T-cell (primary cell): ENCODE data around the gene MICAL2. TPM values are rescaled to one million over a fixed set of nuclear protein-coding genes. Genes with fewer than 3 reads are reported as not detected.

Source experiments
- ATAC-seq, 4 experiments: fragments of 200-7000 bp in 3 of 4; fragments of 150-1000 bp in 1 of 4; cut with Tn5 transposase; replicated peaks in 1 of 4; 1 replicate in 3 of 4; 2 replicates in 1 of 4; pipeline ENCODE4 v1.10.0; 2021; ENCODE audit warnings: moderate library complexity in 3 of 4, mild to moderate bottlenecking in 2 of 4, moderate number of reproducible peaks in 1 of 4
- CTCF ChIA-PET, 2 donors: fragments of 300-600 bp; sonication (Branson Sonifier 250); formaldehyde crosslinking; loops; one replicate each; lab custom pipeline; 2022; ENCODE audit warnings: antibody characterized with exemption in 2 of 2; lab: Charles Lee
- POLR2A ChIA-PET, 2 donors: fragments of 300-600 bp; sonication (Branson Sonifier 250); formaldehyde crosslinking; loops; one replicate each; lab custom pipeline; 2022; ENCODE audit warnings: antibody characterized with exemption in 2 of 2; lab: Charles Lee
- DNase-seq, 35 experiments: peaks; one replicate each; pipeline versions ENCODE4 v3.0.0 to v3.0.0-alpha.2; 2013 to 2023
- H3K27ac ChIP-seq: one replicate; pipeline ENCODE4 v1.5.1; 2013; ENCODE audit warnings: low read length
- H3K27me3 ChIP-seq, 2 experiments: replicated peaks in 1 of 2; 1 replicate in 1 of 2; 2 replicates in 1 of 2; pipeline versions ENCODE4 v1.6.1 to v1.7.0; 2013; ENCODE audit warnings: low read length in 1 of 2, mixed read lengths in 1 of 2; ENCODE audit not compliant: control insufficient read depth in 2 of 2, insufficient read depth in 2 of 2; ENCODE audit errors: extremely low read depth in 1 of 2
- H3K36me3 ChIP-seq, 2 donors: 1 replicate in 1 of 2; 2 replicates in 1 of 2; pipeline versions ENCODE4 v1.6.1 to v1.7.0; 2013; ENCODE audit warnings: low read length in 1 of 2; ENCODE audit not compliant: control insufficient read depth in 2 of 2, insufficient read depth in 1 of 2; ENCODE audit errors: extremely low read depth in 1 of 2
- H3K4me1 ChIP-seq, 2 experiments: 1 replicate in 1 of 2; 2 replicates in 1 of 2; pipeline versions ENCODE4 v1.6.1 to v1.7.0; 2013; ENCODE audit warnings: low read length in 2 of 2, mixed read lengths in 1 of 2; ENCODE audit not compliant: insufficient read depth in 2 of 2, control insufficient read depth in 1 of 2; ENCODE audit errors: extremely low read depth in 1 of 2
- H3K4me3 ChIP-seq, 2 donors: 1 replicate in 1 of 2; 2 replicates in 1 of 2; pipeline versions ENCODE4 v1.5.1 to v1.7.0; 2013; ENCODE audit warnings: mild to moderate bottlenecking in 2 of 2, low read length in 1 of 2, moderate library complexity in 1 of 2; ENCODE audit not compliant: control insufficient read depth in 1 of 2; ENCODE audit errors: extremely low read depth in 1 of 2
- H3K9me3 ChIP-seq: 2 replicates; pipeline ENCODE4 v1.7.0; 2013
- H3K27ac Mint-ChIP-seq, 2 donors: one replicate each; pipeline ENCODE4 v1.8.0; 2020 to 2021; ENCODE audit warnings: mild to moderate bottlenecking in 2 of 2, mixed read lengths in 2 of 2
- H3K27me3 Mint-ChIP-seq, 2 donors: one replicate each; pipeline ENCODE4 v1.8.0; 2021 to 2022; ENCODE audit warnings: mixed read lengths in 2 of 2
- H3K36me3 Mint-ChIP-seq: one replicate; pipeline ENCODE4 v1.8.0; 2021; ENCODE audit warnings: mixed read lengths
- H3K4me1 Mint-ChIP-seq, 3 donors: one replicate each; pipeline ENCODE4 v1.8.0; 2020 to 2022; ENCODE audit warnings: mixed read lengths in 3 of 3, mild to moderate bottlenecking in 1 of 3
- H3K4me3 Mint-ChIP-seq, 3 donors: one replicate each; pipeline ENCODE4 v1.8.0; 2020 to 2022; ENCODE audit warnings: mild to moderate bottlenecking in 3 of 3, mixed read lengths in 3 of 3, moderate library complexity in 3 of 3
- H3K9me3 Mint-ChIP-seq, 3 donors: one replicate each; pipeline ENCODE4 v1.8.0; 2020 to 2022; ENCODE audit warnings: mixed read lengths in 3 of 3
- WGBS: methylation state at CpG from one replicate; pipeline ENCODE4 v1.1.5; 2013; ENCODE audit warnings: missing lambda C conversion rate; ENCODE audit not compliant: insufficient coverage; 5-methylcytosine and 5-hydroxymethylcytosine counted together
- total RNA-seq, 35 experiments: library from RNA in 6 of 35; stranded (reverse) in 6 of 35; fragments of 120-200 nt in 1 of 35; gene quantifications; one replicate each; pipeline versions ENCODE4 v1.2.1 to v1.2.4 and lab custom pipeline; 2013 to 2026

MICAL2 gene
- total RNA-seq, 5 donors from 2014 or later (not counting 1 experiment from before 2014, with no cell fraction given) = 13.7 to 38.7 (median 22.9) TPM

GRCh38 chr11:12169822-12170221, 59.4 kb downstream of the MICAL2 start:
- H3K4me1 Mint-ChIP-seq = peaks cover 6 to 20% (median 10%) of the 10 kb centered on the region in 3 donors
- Histone ChIP-seq H3K4me3 (no peak overlapping the region), H3K36me3 (no peaks in the 10 kb centered on the region), H3K9me3 (no peaks in the 10 kb centered on the region), H3K27ac (no peak overlapping the region), H3K27me3 (no peaks in the 10 kb centered on the region), H3K4me1 (no peaks in the 10 kb centered on the region)
- no peaks in the 10 kb centered on the region for H3K9me3 Mint-ChIP-seq
- CTCF ChIA-PET = no interaction called here
- no peaks in the 10 kb centered on the region for H3K36me3 Mint-ChIP-seq
- POLR2A ChIA-PET = no interaction called here
- DNase-seq = no peak
- ATAC-seq = no peak
- WGBS = 80% methylated on average over 1 of the region's 3 CpGs
- no peak overlapping the region for H3K27ac Mint-ChIP-seq
- H3K27me3 Mint-ChIP-seq = no peaks in the 10 kb centered on the region
- H3K4me3 Mint-ChIP-seq = no peak overlapping the region

GRCh38 chr11:12170501-12170900, 60.1 kb downstream of the MICAL2 start:
- Histone ChIP-seq H3K27me3 (no peaks in the 10 kb centered on the region), H3K4me1 (peaks cover 0 to under 1% of the 10 kb centered on the region in 2 experiments), H3K36me3 (no peaks in the 10 kb centered on the region), H3K4me3 (no peak overlapping the region), H3K27ac (no peak overlapping the region), H3K9me3 (no peaks in the 10 kb centered on the region)
- Mint-ChIP-seq H3K27ac (no peak overlapping the region), H3K4me3 (no peak overlapping the region), H3K36me3 (no peaks in the 10 kb centered on the region), H3K4me1 (peaks cover 10 to 24% (median 12%) of the 10 kb centered on the region in 3 donors), H3K27me3 (no peaks in the 10 kb centered on the region), H3K9me3 (no peaks in the 10 kb centered on the region)
- ATAC-seq (no peak), DNase-seq (no peak)
- WGBS = 93% methylated on average over 3 of the region's 3 CpGs
- ChIA-PET POLR2A (interaction anchor here in 1 of 2 donors (0.5 kb wide), 1 partner anchor 90 kb away, joined by 4 read pairs; no protein-coding TSS in a partner anchor), CTCF (no interaction called here)

GRCh38 chr11:12170984-12171383, 60.6 kb downstream of the MICAL2 start:
- DNase-seq (no peak), ATAC-seq (no peak)
- Histone ChIP-seq H3K4me3 (no peak overlapping the region), H3K27me3 (no peaks in the 10 kb centered on the region), H3K27ac (no peak overlapping the region), H3K9me3 (no peaks in the 10 kb centered on the region), H3K36me3 (no peaks in the 10 kb centered on the region), H3K4me1 (peaks cover 0 to 5% of the 10 kb centered on the region in 2 experiments)
- ChIA-PET POLR2A (interaction anchor here in 1 of 2 donors (0.5 kb wide), 1 partner anchor 91 kb away, joined by 4 read pairs; no protein-coding TSS in a partner anchor), CTCF (no interaction called here)
- Mint-ChIP-seq H3K4me1 (peaks cover 15 to 29% (median 17%) of the 10 kb centered on the region in 3 donors), H3K27me3 (no peaks in the 10 kb centered on the region), H3K27ac (no peak overlapping the region), H3K36me3 (no peaks in the 10 kb centered on the region), H3K4me3 (no peak overlapping the region), H3K9me3 (no peaks in the 10 kb centered on the region)
- WGBS = no CpG with 5 or more reads among the region's 5 CpGs

- CTCF ChIA-PET = no interaction called here
- H3K36me3 ChIP-seq = no peaks in the 10 kb centered on the region
Measured at GRCh38 chr11:12171921-12172320, 61.5 kb downstream of the MICAL2 start.

GRCh38 chr11:12172493-12173013, 62.2 kb downstream of the MICAL2 start:
- H3K4me3 ChIP-seq = no peak overlapping the region
- no peak overlapping the region for H3K27ac Mint-ChIP-seq
- H3K36me3 ChIP-seq = no peaks in the 10 kb centered on the region
- WGBS = 94% methylated on average over 2 of the region's 3 CpGs
- no peaks in the 10 kb centered on the region for H3K9me3 Mint-ChIP-seq
- ChIA-PET POLR2A (no interaction called here), CTCF (no interaction called here)
- H3K27me3 ChIP-seq = no peaks in the 10 kb centered on the region
- H3K4me3 Mint-ChIP-seq = no peak overlapping the region
- no peaks in the 10 kb centered on the region for H3K9me3 ChIP-seq
- peaks cover 19 to 25% (median 22%) of the 10 kb centered on the region in 3 donors for H3K4me1 Mint-ChIP-seq
- ATAC-seq (no peak), DNase-seq (no peak)
- H3K4me1 ChIP-seq = peaks cover 0 to 6% of the 10 kb centered on the region in 2 experiments
- H3K27ac ChIP-seq = no peak overlapping the region
- H3K36me3 Mint-ChIP-seq = no peaks in the 10 kb centered on the region
- no peaks in the 10 kb centered on the region for H3K27me3 Mint-ChIP-seq

More at GRCh38 chr11:12171921-12172320, 61.5 kb downstream of the MICAL2 start:
- DNase-seq (no peak), ATAC-seq (no peak)
- peaks cover 22 to 32% (median 23%) of the 10 kb centered on the region in 3 donors for H3K4me1 Mint-ChIP-seq
- H3K27me3 Mint-ChIP-seq = no peaks in the 10 kb centered on the region
- peaks cover 0 to 6% of the 10 kb centered on the region in 2 experiments for H3K4me1 ChIP-seq
- 100% methylated on average over 2 of the region's 3 CpGs for WGBS
- POLR2A ChIA-PET = no interaction called here
- H3K9me3 ChIP-seq = no peaks in the 10 kb centered on the region
- no peaks in the 10 kb centered on the region for H3K36me3 Mint-ChIP-seq
- H3K27me3 ChIP-seq = no peaks in the 10 kb centered on the region
- no peak overlapping the region for H3K4me3 Mint-ChIP-seq
- H3K4me3 ChIP-seq = no peak overlapping the region
- H3K27ac Mint-ChIP-seq = no peak overlapping the region
- no peak overlapping the region for H3K27ac ChIP-seq
- H3K9me3 Mint-ChIP-seq = no peaks in the 10 kb centered on the region

GRCh38 chr11:12173111-12173510, 62.7 kb downstream of the MICAL2 start:
- Histone ChIP-seq H3K27ac (no peak overlapping the region), H3K9me3 (no peaks in the 10 kb centered on the region), H3K27me3 (no peaks in the 10 kb centered on the region), H3K36me3 (no peaks in the 10 kb centered on the region), H3K4me3 (no peak overlapping the region), H3K4me1 (peaks cover 0 to 6% of the 10 kb centered on the region in 2 experiments)
- CTCF ChIA-PET = no interaction called here
- no peaks in the 10 kb centered on the region for H3K27me3 Mint-ChIP-seq
- H3K9me3 Mint-ChIP-seq = no peaks in the 10 kb centered on the region
- H3K27ac Mint-ChIP-seq = no peak overlapping the region
- H3K36me3 Mint-ChIP-seq = no peaks in the 10 kb centered on the region
- no peak overlapping the region for H3K4me3 Mint-ChIP-seq
- DNase-seq (no peak), ATAC-seq (no peak)
- POLR2A ChIA-PET = no interaction called here
- 96% methylated on average over 3 of the region's 4 CpGs for WGBS
- peaks cover 19 to 28% (median 27%) of the 10 kb centered on the region in 3 donors for H3K4me1 Mint-ChIP-seq
